ENCODE data around the gene HECTD2. TPM values are rescaled to one million over a fixed set of nuclear protein-coding genes. Genes with fewer than 3 reads are reported as not detected.
"Not testable (repeated sequence)": the region's sequence is repeated elsewhere in the genome, so short reads cannot be mapped to it uniquely, and the experiment has no call there.

Gene HECTD2
- total RNA-seq, 2 experiments from 2014 or later, result 0.16 to 0.78 TPM

DNA sequence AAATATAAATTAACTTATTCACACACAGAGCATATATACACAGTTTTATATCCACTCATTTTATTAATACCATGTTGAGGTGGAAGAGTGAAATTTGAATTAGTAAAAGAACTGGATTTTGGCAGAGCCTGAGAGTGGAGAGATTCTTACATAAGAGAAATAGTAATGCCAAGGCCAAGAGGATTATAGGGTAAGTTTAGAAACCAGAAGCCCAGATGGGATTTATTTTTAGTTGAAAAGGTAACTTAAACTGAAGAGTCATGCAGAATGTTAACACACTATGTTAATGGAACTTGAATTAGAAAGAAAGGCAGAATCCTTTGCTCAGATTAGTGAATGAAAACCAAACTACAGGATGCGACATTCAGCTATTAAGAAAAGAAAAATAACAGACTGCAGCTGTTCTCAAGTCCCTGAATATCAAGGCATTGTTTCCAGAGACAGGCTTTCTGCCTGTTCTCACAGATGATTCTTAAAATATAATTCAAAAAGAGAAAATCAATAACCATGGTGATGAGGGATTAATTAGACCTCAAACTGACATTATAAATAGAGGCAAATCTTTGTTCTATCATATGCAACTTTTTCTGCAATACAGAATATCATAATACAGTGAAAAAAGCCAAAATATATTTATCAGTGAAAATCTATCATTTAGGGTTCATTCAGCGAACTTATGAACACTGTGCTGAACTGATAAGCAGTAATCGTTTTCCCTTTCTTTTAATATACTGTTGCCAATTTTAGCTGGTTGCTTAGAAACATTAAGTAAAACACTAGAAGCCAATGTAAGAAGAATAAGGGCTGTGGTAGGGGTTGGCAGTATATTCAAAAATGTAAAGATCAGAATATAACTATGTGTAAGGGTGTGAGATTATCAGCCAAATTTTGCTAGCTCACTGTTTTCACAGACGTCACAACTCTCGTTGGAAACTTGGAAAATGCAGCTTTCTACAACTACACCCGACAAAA is 34.4 kb downstream of the HECTD2 start:
- H3K9me3 ChIP-seq (ENCODE audit: low read length), result no peaks in the 10 kb centered on the region
- intact Hi-C loops (cut with micrococcal nuclease; ENCODE audit: unreplicated experiment), result no loop called here
- H4K20me1 ChIP-seq (ENCODE audit: insufficient read depth, low read length), result no peaks in the 10 kb centered on the region
- H3K4me3 ChIP-seq (ENCODE audit: low read depth, low read length, poor library complexity, severe bottlenecking), result no peak overlapping the region
- no TSS peak for BruUV-seq (replicated peaks)
- no peaks in the 10 kb centered on the region for H3K9me2 ChIP-seq (ENCODE audit: insufficient read depth, low read length)
- TF ChIP-seq CTCF (conservative IDR thresholded peaks at IDR 0.05; ENCODE audit: low read length) (no peak), EZH2phosphoT487 (IDR thresholded peaks at IDR 0.05; ENCODE audit: borderline replicate concordance, low read depth, low read length) (no peak)
- no peaks in the 10 kb centered on the region for H3K79me2 ChIP-seq (ENCODE audit: insufficient read depth, low read depth, low read length)
- no peak overlapping the region for H2AFZ ChIP-seq (ENCODE audit: low read length)
- ChIA-PET POLR2A (no interaction called here), CTCF (ENCODE audit: unreplicated experiment) (no interaction called here)
- no peaks in the 10 kb centered on the region for H3K36me3 ChIP-seq (ENCODE audit: insufficient read depth, low read length)
- no peaks in the 10 kb centered on the region for H3K4me1 ChIP-seq (ENCODE audit: insufficient read depth, low read length, poor library complexity, severe bottlenecking)
- no peak overlapping the region for H3K27ac ChIP-seq (ENCODE audit: low read depth, low read length, poor library complexity, severe bottlenecking)
- DNase-seq (ENCODE audit: low spot score), result no peak
- no peak overlapping the region for H3K4me2 ChIP-seq (ENCODE audit: low read length)

DNA sequence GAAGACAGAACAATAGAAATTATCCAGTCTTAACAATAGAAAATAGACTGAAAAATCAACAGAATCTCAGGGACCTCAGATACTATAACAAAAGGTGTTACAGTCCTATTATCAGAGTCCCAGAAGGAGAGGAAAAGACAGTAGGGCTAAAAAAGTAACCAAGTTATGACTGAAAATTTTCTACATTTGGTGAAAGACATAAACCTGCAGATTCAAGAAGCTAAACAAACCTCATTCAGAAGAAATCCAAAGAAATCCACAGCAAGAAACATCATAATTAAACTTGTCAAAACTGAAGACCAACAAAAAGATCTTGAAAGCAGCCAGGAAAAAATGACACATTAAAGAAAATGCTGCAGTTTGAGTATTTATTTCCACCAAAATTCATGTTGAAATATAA is 41.9 kb downstream of the HECTD2 start:
- CTCF ChIA-PET (ENCODE audit: unreplicated experiment), result no interaction called here
- Histone ChIP-seq H3K36me3 (ENCODE audit: insufficient read depth, low read length) (no peaks in the 10 kb centered on the region), H3K9me2 (ENCODE audit: insufficient read depth, low read length) (no peaks in the 10 kb centered on the region), H3K4me3 (ENCODE audit: low read depth, low read length, poor library complexity, severe bottlenecking) (no peak overlapping the region), H2AFZ (ENCODE audit: low read length) (no peak overlapping the region), H3K27ac (ENCODE audit: low read depth, low read length, poor library complexity, severe bottlenecking) (no peak overlapping the region), H3K4me2 (ENCODE audit: low read length) (no peak overlapping the region), H3K9me3 (ENCODE audit: low read length) (no peaks in the 10 kb centered on the region), H3K4me1 (ENCODE audit: insufficient read depth, low read length, poor library complexity, severe bottlenecking) (no peaks in the 10 kb centered on the region), H4K20me1 (ENCODE audit: insufficient read depth, low read length) (no peaks in the 10 kb centered on the region), H3K79me2 (ENCODE audit: insufficient read depth, low read depth, low read length) (no peaks in the 10 kb centered on the region)
- BruUV-seq (replicated peaks), result no TSS peak
- no peak for TF ChIP-seq CTCF (conservative IDR thresholded peaks at IDR 0.05; ENCODE audit: low read length)
- POLR2A ChIA-PET, result interaction anchor here (0.5 kb wide), 1 partner anchor 100 kb away, joined by 3 read pairs; no protein-coding TSS in a partner anchor
- intact Hi-C loops (cut with micrococcal nuclease; ENCODE audit: unreplicated experiment), result no loop called here
- no peak for DNase-seq (ENCODE audit: low spot score)

DNA sequence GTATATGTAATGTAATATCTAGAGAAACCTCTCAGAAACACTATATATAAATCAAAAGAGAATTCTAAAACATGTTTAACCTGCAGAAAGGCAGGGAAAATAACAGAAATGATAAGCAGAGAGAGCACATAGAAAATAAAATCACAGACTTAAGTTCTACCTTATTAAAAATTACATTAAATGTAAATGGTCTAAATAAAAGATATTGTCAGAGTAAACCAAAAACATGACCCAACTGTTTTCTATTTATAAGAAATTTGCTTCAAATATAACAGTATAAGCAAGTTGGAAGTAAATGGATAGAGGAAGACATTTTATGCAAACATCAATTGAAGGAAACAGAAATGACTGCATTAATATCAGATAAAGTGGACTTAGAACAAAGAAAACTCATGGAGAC is 43.4 kb downstream of the HECTD2 start:
- Histone ChIP-seq H3K9me2 (ENCODE audit: insufficient read depth, low read length) (no peaks in the 10 kb centered on the region), H3K36me3 (ENCODE audit: insufficient read depth, low read length) (no peaks in the 10 kb centered on the region), H2AFZ (ENCODE audit: low read length) (no peak overlapping the region), H3K27ac (ENCODE audit: low read depth, low read length, poor library complexity, severe bottlenecking) (no peak overlapping the region), H3K4me2 (ENCODE audit: low read length) (no peak overlapping the region), H3K79me2 (ENCODE audit: insufficient read depth, low read depth, low read length) (no peaks in the 10 kb centered on the region), H3K4me1 (ENCODE audit: insufficient read depth, low read length, poor library complexity, severe bottlenecking) (no peaks in the 10 kb centered on the region), H3K9me3 (ENCODE audit: low read length) (no peaks in the 10 kb centered on the region), H4K20me1 (ENCODE audit: insufficient read depth, low read length) (no peaks in the 10 kb centered on the region), H3K4me3 (ENCODE audit: low read depth, low read length, poor library complexity, severe bottlenecking) (no peak overlapping the region)
- POLR2A ChIA-PET, result no interaction called here
- CTCF ChIA-PET (ENCODE audit: unreplicated experiment), result no interaction called here
- intact Hi-C loops (cut with micrococcal nuclease; ENCODE audit: unreplicated experiment), result no loop called here
- no peak for DNase-seq (ENCODE audit: low spot score)
- BruUV-seq (replicated peaks), result no TSS peak
- TF ChIP-seq CTCF (conservative IDR thresholded peaks at IDR 0.05; ENCODE audit: low read length) (no peak), EZH2phosphoT487 (IDR thresholded peaks at IDR 0.05; ENCODE audit: borderline replicate concordance, low read depth, low read length) (no peak)

DNA sequence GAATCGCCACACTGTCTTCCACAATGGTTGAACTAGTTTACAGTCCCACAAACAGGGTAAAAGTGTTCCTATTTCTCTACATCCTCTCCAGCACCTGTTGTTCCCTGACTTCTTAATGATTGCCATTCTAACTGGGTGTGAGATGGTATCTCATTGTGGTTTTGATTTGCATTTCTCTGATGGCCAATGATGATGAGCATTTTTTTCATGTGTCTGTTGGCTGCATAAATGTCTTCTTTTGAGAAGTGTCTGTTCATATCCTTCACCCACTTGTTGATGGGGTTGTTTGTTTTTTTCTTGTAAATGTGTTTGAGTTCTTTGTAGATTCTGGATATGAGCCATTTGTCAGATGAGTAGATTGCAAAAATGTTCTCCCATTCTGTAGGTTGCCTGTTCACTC is 45.0 kb downstream of the HECTD2 start:
- H3K79me2 ChIP-seq (ENCODE audit: insufficient read depth, low read depth, low read length); BruUV-seq (replicated peaks); H2AFZ ChIP-seq (ENCODE audit: low read length); H3K4me2 ChIP-seq (ENCODE audit: low read length); H3K4me3 ChIP-seq (ENCODE audit: low read depth, low read length, poor library complexity, severe bottlenecking); CTCF ChIA-PET (ENCODE audit: unreplicated experiment); intact Hi-C loops (cut with micrococcal nuclease; ENCODE audit: unreplicated experiment); DNase-seq (ENCODE audit: low spot score); H4K20me1 ChIP-seq (ENCODE audit: insufficient read depth, low read length); H3K9me2 ChIP-seq (ENCODE audit: insufficient read depth, low read length); H3K36me3 ChIP-seq (ENCODE audit: insufficient read depth, low read length); H3K4me1 ChIP-seq (ENCODE audit: insufficient read depth, low read length, poor library complexity, severe bottlenecking); POLR2A ChIA-PET; H3K9me3 ChIP-seq (ENCODE audit: low read length); H3K27ac ChIP-seq (ENCODE audit: low read depth, low read length, poor library complexity, severe bottlenecking): not testable (repeated sequence)
